ENCODE measurements around the gene NPAS3. TPM values are rescaled to one million over a fixed set of nuclear protein-coding genes. Genes with fewer than 3 reads are reported as not detected.

The NPAS3 gene
- total RNA-seq, 2 experiments from 2014 or later: not detected

GRCh38 chr14:33670235-33670634 lies 731.6 kb downstream of the NPAS3 start:
- intact Hi-C loops (cut with micrococcal nuclease; ENCODE audit: unreplicated experiment): no loop called here
- no peak overlapping the region for H3K4me2 ChIP-seq (ENCODE audit: low read length)
- no peaks in the 10 kb centered on the region for H3K9me2 ChIP-seq (ENCODE audit: insufficient read depth, low read length)
- no peak overlapping the region for H2AFZ ChIP-seq (ENCODE audit: low read length)
- H3K36me3 ChIP-seq (ENCODE audit: insufficient read depth, low read length): no peaks in the 10 kb centered on the region
- no peak for DNase-seq (ENCODE audit: low spot score)
- no peak for TF ChIP-seq CTCF (conservative IDR thresholded peaks at IDR 0.05; ENCODE audit: low read length)
- TF ChIP-seq EZH2phosphoT487 (IDR thresholded peaks at IDR 0.05; ENCODE audit: borderline replicate concordance, low read depth, low read length): no peak
- ChIA-PET CTCF (ENCODE audit: unreplicated experiment) (no interaction called here), POLR2A (interaction anchor here (0.6 kb wide), 1 partner anchor 1960 kb away, joined by 3 read pairs; no protein-coding TSS in a partner anchor)
- H3K79me2 ChIP-seq (ENCODE audit: insufficient read depth, low read depth, low read length): no peaks in the 10 kb centered on the region
- H4K20me1 ChIP-seq (ENCODE audit: insufficient read depth, low read length): no peaks in the 10 kb centered on the region
- no peak overlapping the region for H3K27ac ChIP-seq (ENCODE audit: low read depth, low read length, poor library complexity, severe bottlenecking)
- no peak overlapping the region for H3K4me3 ChIP-seq (ENCODE audit: low read depth, low read length, poor library complexity, severe bottlenecking)
- no peaks in the 10 kb centered on the region for H3K9me3 ChIP-seq (ENCODE audit: low read length)
- no peaks in the 10 kb centered on the region for H3K4me1 ChIP-seq (ENCODE audit: insufficient read depth, low read length, poor library complexity, severe bottlenecking)
- BruUV-seq (replicated peaks): no TSS peak

- no peak for DNase-seq (ENCODE audit: low spot score)
- intact Hi-C loops (cut with micrococcal nuclease; ENCODE audit: unreplicated experiment): no loop called here
- H4K20me1 ChIP-seq (ENCODE audit: insufficient read depth, low read length): no peaks in the 10 kb centered on the region
- POLR2A ChIA-PET: no interaction called here
- H3K4me2 ChIP-seq (ENCODE audit: low read length): no peak overlapping the region
- no peak overlapping the region for H3K4me3 ChIP-seq (ENCODE audit: low read depth, low read length, poor library complexity, severe bottlenecking)
- no peak for TF ChIP-seq CTCF (conservative IDR thresholded peaks at IDR 0.05; ENCODE audit: low read length)
- no peaks in the 10 kb centered on the region for H3K36me3 ChIP-seq (ENCODE audit: insufficient read depth, low read length)
- no peak overlapping the region for H3K27ac ChIP-seq (ENCODE audit: low read depth, low read length, poor library complexity, severe bottlenecking)
- no TSS peak for BruUV-seq (replicated peaks)
- H3K9me2 ChIP-seq (ENCODE audit: insufficient read depth, low read length): no peaks in the 10 kb centered on the region
- H2AFZ ChIP-seq (ENCODE audit: low read length): no peak overlapping the region
- CTCF ChIA-PET (ENCODE audit: unreplicated experiment): no interaction called here
- no peaks in the 10 kb centered on the region for H3K9me3 ChIP-seq (ENCODE audit: low read length)
- H3K79me2 ChIP-seq (ENCODE audit: insufficient read depth, low read depth, low read length): no peaks in the 10 kb centered on the region
- H3K4me1 ChIP-seq (ENCODE audit: insufficient read depth, low read length, poor library complexity, severe bottlenecking): no peaks in the 10 kb centered on the region
Observed at GRCh38 chr14:33671556-33671955, 732.9 kb downstream of the NPAS3 start.

- Histone ChIP-seq H3K4me2 (ENCODE audit: low read length) (no peak overlapping the region), H3K4me3 (ENCODE audit: low read depth, low read length, poor library complexity, severe bottlenecking) (no peak overlapping the region), H3K36me3 (ENCODE audit: insufficient read depth, low read length) (no peaks in the 10 kb centered on the region), H2AFZ (ENCODE audit: low read length) (no peak overlapping the region), H3K27ac (ENCODE audit: low read depth, low read length, poor library complexity, severe bottlenecking) (no peak overlapping the region), H3K4me1 (ENCODE audit: insufficient read depth, low read length, poor library complexity, severe bottlenecking) (no peaks in the 10 kb centered on the region), H3K9me2 (ENCODE audit: insufficient read depth, low read length) (no peaks in the 10 kb centered on the region), H3K9me3 (ENCODE audit: low read length) (no peaks in the 10 kb centered on the region), H3K79me2 (ENCODE audit: insufficient read depth, low read depth, low read length) (no peaks in the 10 kb centered on the region), H4K20me1 (ENCODE audit: insufficient read depth, low read length) (no peaks in the 10 kb centered on the region)
- POLR2A ChIA-PET: no interaction called here
- CTCF ChIA-PET (ENCODE audit: unreplicated experiment): no interaction called here
- no TSS peak for BruUV-seq (replicated peaks)
- no peak for TF ChIP-seq EZH2phosphoT487 (IDR thresholded peaks at IDR 0.05; ENCODE audit: borderline replicate concordance, low read depth, low read length)
- TF ChIP-seq CTCF (conservative IDR thresholded peaks at IDR 0.05; ENCODE audit: low read length): no peak
- intact Hi-C loops (cut with micrococcal nuclease; ENCODE audit: unreplicated experiment): loop anchor here (5.0 kb wide), 1 partner anchor 117 kb away; no protein-coding TSS in a partner anchor
- DNase-seq (ENCODE audit: low spot score): no peak
Observed at GRCh38 chr14:33674927-33675326, 736.2 kb downstream of the NPAS3 start.
